ENCODE data around the gene TOR1AIP2. TPM values are rescaled to one million over a fixed set of nuclear protein-coding genes. Genes with fewer than 3 reads are reported as not detected.

The TOR1AIP2 gene
- polyA plus RNA-seq, 1 of the 3 experiments (the other 2 are of a cell fraction): 12.7 TPM

DNA sequence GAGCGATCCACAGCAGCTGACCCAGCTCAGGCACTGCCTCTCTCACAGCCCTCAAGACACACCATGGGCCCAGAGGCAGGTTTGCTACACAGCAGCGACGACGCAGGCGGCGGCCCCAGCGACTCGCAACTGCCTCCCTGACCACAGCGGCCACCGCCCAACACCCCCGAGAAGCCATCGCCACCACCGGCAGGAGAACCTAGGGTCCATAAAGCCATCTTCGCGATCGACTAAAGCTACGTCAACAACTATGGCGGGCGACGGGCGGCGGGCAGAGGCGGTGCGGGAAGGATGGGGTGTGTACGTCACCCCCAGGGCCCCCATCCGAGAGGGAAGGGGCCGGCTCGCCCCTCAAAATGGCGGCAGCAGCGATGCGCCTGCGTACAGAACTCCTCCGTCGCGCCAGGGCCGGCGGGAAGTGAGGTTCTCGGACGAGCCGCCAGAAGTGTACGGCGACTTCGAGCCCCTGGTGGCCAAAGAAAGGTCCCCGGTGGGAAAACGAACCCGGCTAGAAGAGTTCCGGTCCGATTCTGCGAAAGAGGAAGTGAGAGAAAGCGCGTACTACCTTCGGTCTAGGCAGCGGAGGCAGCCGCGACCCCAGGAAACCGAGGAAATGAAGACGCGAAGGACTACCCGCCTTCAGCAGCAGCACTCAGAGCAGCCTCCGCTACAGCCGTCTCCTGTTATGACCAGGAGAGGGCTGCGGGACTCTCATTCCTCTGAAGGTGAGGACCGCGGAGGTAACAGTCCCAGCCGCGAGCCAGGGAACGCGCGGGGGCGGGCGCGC lies 4.8 kb upstream of the TOR1AIP2 start, which contains the start of gene TOR1AIP1:
Gene TOR1AIP1 (plus strand): TSS at position 33 of the 787 bp plus-strand sequence. CDS start 218 bp downstream, at position 251.
- H3K4me2 ChIP-seq: peak within 1 kb of the TSS; percentile 88
- peaks cover 15 to 24% of the 10 kb centered on the region in 2 experiments for H3K36me3 ChIP-seq (replicated peaks in 1 of 2; ENCODE audit: control insufficient read depth in 1 of 2, insufficient read depth in 2 of 2, low read length in 1 of 2)
- H3K4me1 ChIP-seq (ENCODE audit: control insufficient read depth in 1 of 2, insufficient read depth in 2 of 2, low read depth in 1 of 2, low read length in 1 of 2): peaks cover 9 to 14% of the 10 kb centered on the region in 2 experiments; a peak in 2 of 4 replicates
- ChIA-PET CTCF (interaction anchor here (0.6 to 2.3 kb wide), 10 partner anchors 14 to 296 kb away, joined by 3 to 13 read pairs (median 3); partner anchors contain the start of gene CEP350), POLR2A (interaction anchor here (0.6 to 1.2 kb wide), 7 partner anchors 13 to 620 kb away, joined by 3 to 4 read pairs (median 3); partner anchors contain the start of gene ACBD6)
- H3K9me2 ChIP-seq: no peaks in the 10 kb centered on the region
- peak; percentile 96 for DNase-seq
- peak within 1 kb of the TSS; percentile 96 for H3K9ac ChIP-seq
- peak within 1 kb of the TSS; percentile 98 to 99 for H3K27ac ChIP-seq (ENCODE audit: low read depth in 2 of 2, low read length in 1 of 2)
- H3K9me3 ChIP-seq: no peaks in the 10 kb centered on the region
- WGBS (ENCODE audit: low lambda C conversion rate): under 1% methylated on average over 28 of the region's 72 CpGs
- peak within 1 kb of the TSS; percentile 78 for H2AFZ ChIP-seq (ENCODE audit: low read depth)
- H3K79me2 ChIP-seq (ENCODE audit: insufficient read depth): peaks cover 43% of the 10 kb centered on the region
- peaks cover 13% of the 10 kb centered on the region for H3F3A ChIP-seq (replicated peaks; ENCODE audit: insufficient read depth)
- no peaks in the 10 kb centered on the region for H3K27me3 ChIP-seq (ENCODE audit: insufficient read depth)
- peak within 1 kb of the TSS; percentile 79 to 97 for H3K4me3 ChIP-seq (ENCODE audit: low read depth in 2 of 2, low read length in 1 of 2)
- no peaks in the 10 kb centered on the region for H4K20me1 ChIP-seq (ENCODE audit: insufficient read depth)
- TF ChIP-seq RCOR1 (IDR thresholded peaks at IDR 0.05; ENCODE audit: low read length) (peak; percentile 49; the same call in 1 of the 2 replicates), FOXM1 (IDR thresholded peaks at IDR 0.05; ENCODE audit: low read depth) (no peak), EZH2phosphoT487 (IDR thresholded peaks at IDR 0.05; ENCODE audit: borderline replicate concordance, low read depth) (no peak), RXRA (IDR thresholded peaks at IDR 0.05; ENCODE audit: borderline replicate concordance, low read depth) (no peak), SMC3 (IDR thresholded peaks at IDR 0.05; ENCODE audit: low read depth, low read length) (no peak), TCF12 (IDR thresholded peaks at IDR 0.05) (peak; percentile 44), RAD21 (IDR thresholded peaks at IDR 0.05; ENCODE audit: low read length) (peak; percentile 31; the same call in 1 of the 2 replicates), PBX3 (IDR thresholded peaks at IDR 0.05) (0 out of 2 replicates have a peak, but pooled peaks have one; percentile 32), GATA2 (CRISPR knock-in tag; IDR thresholded peaks at IDR 0.05) (no peak), MEF2A (IDR thresholded peaks at IDR 0.05; ENCODE audit: borderline replicate concordance, low read depth) (no peak), NFIC (IDR thresholded peaks at IDR 0.05; ENCODE audit: borderline replicate concordance) (0 out of 2 replicates have a peak, but pooled peaks have one; percentile 27), MAX (IDR thresholded peaks at IDR 0.05; ENCODE audit: low read depth) (peak; percentile 51; the same call in 1 of the 2 replicates), YY1 (IDR thresholded peaks at IDR 0.05; ENCODE audit: low read depth) (peak; percentile 95), FOSL2 (IDR thresholded peaks at IDR 0.05; ENCODE audit: borderline replicate concordance, low read depth) (no peak), POLR2AphosphoS5 (IDR thresholded peaks at IDR 0.05; ENCODE audit: low read depth, low read length) (peak; percentile 56; the same call in 1 of the 2 replicates), TEAD4 (IDR thresholded peaks at IDR 0.05; ENCODE audit: borderline replicate concordance, insufficient read depth) (no peak), RFX5 (IDR thresholded peaks at IDR 0.05; ENCODE audit: low read length) (peak; percentile 11; the same call in 1 of the 2 replicates), GABPA (IDR thresholded peaks at IDR 0.05; ENCODE audit: low read depth) (peak; percentile 93), SIN3A (IDR thresholded peaks at IDR 0.05; ENCODE audit: borderline replicate concordance, low read depth, low read length) (peak; percentile 82; the same call in 1 of the 2 replicates)
- TF ChIP-seq, protein P1, sequence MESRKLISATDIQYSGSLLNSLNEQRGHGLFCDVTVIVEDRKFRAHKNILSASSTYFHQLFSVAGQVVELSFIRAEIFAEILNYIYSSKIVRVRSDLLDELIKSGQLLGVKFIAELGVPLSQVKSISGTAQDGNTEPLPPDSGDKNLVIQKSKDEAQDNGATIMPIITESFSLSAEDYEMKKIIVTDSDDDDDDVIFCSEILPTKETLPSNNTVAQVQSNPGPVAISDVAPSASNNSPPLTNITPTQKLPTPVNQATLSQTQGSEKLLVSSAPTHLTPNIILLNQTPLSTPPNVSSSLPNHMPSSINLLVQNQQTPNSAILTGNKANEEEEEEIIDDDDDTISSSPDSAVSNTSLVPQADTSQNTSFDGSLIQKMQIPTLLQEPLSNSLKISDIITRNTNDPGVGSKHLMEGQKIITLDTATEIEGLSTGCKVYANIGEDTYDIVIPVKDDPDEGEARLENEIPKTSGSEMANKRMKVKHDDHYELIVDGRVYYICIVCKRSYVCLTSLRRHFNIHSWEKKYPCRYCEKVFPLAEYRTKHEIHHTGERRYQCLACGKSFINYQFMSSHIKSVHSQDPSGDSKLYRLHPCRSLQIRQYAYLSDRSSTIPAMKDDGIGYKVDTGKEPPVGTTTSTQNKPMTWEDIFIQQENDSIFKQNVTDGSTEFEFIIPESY (IDR thresholded peaks at IDR 0.05; ENCODE audit: borderline replicate concordance, low read depth): peak; percentile 91
- TF ChIP-seq, protein P2, sequence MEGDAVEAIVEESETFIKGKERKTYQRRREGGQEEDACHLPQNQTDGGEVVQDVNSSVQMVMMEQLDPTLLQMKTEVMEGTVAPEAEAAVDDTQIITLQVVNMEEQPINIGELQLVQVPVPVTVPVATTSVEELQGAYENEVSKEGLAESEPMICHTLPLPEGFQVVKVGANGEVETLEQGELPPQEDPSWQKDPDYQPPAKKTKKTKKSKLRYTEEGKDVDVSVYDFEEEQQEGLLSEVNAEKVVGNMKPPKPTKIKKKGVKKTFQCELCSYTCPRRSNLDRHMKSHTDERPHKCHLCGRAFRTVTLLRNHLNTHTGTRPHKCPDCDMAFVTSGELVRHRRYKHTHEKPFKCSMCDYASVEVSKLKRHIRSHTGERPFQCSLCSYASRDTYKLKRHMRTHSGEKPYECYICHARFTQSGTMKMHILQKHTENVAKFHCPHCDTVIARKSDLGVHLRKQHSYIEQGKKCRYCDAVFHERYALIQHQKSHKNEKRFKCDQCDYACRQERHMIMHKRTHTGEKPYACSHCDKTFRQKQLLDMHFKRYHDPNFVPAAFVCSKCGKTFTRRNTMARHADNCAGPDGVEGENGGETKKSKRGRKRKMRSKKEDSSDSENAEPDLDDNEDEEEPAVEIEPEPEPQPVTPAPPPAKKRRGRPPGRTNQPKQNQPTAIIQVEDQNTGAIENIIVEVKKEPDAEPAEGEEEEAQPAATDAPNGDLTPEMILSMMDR (IDR thresholded peaks at IDR 0.05): peak; percentile 31
- TF ChIP-seq, protein P3, sequence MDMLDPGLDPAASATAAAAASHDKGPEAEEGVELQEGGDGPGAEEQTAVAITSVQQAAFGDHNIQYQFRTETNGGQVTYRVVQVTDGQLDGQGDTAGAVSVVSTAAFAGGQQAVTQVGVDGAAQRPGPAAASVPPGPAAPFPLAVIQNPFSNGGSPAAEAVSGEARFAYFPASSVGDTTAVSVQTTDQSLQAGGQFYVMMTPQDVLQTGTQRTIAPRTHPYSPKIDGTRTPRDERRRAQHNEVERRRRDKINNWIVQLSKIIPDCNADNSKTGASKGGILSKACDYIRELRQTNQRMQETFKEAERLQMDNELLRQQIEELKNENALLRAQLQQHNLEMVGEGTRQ (IDR thresholded peaks at IDR 0.05; ENCODE audit: borderline replicate concordance, low read depth, low read length): no peak
- TF ChIP-seq, protein P4, sequence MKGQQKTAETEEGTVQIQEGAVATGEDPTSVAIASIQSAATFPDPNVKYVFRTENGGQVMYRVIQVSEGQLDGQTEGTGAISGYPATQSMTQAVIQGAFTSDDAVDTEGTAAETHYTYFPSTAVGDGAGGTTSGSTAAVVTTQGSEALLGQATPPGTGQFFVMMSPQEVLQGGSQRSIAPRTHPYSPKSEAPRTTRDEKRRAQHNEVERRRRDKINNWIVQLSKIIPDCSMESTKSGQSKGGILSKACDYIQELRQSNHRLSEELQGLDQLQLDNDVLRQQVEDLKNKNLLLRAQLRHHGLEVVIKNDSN (IDR thresholded peaks at IDR 0.05; ENCODE audit: borderline replicate concordance, low read depth): peak; percentile 65
- TF ChIP-seq, protein P5, sequence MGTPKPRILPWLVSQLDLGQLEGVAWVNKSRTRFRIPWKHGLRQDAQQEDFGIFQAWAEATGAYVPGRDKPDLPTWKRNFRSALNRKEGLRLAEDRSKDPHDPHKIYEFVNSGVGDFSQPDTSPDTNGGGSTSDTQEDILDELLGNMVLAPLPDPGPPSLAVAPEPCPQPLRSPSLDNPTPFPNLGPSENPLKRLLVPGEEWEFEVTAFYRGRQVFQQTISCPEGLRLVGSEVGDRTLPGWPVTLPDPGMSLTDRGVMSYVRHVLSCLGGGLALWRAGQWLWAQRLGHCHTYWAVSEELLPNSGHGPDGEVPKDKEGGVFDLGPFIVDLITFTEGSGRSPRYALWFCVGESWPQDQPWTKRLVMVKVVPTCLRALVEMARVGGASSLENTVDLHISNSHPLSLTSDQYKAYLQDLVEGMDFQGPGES (IDR thresholded peaks at IDR 0.05; ENCODE audit: low read depth, low read length): peak; percentile 55

Data from SK-N-SH (cell line).